NCI-H2081 (cell line): ENCODE results near the gene REV3L.
"Not testable (repeated sequence)": the region's sequence is repeated elsewhere in the genome, so short reads cannot be mapped to it uniquely, and the experiment has no call there.

Source experiments
- DNase-seq, 2 experiments: peaks; one replicate each; lab custom pipeline; 2025; lab: John Stamatoyannopoulos, UW

REV3L gene

GRCh38 chr6:111377558-111378120 is 105.4 kb downstream of the REV3L start:
- DNase-seq, result no peak

GRCh38 chr6:111367393-111368088 is 115.5 kb downstream of the REV3L start:
- DNase-seq, result no peak

- peak; percentile 26 to 38 for DNase-seq
These were observed 121.4 kb downstream of the REV3L start for GRCh38 chr6:111361648-111362047.

- DNase-seq, result no peak
These were observed 124.6 kb downstream of the REV3L start for GRCh38 chr6:111358454-111358853.

- no peak for DNase-seq
These were observed 125.3 kb downstream of the REV3L start for GRCh38 chr6:111357705-111358104.

- no peak for DNase-seq
These were observed 126.5 kb downstream of the REV3L start for GRCh38 chr6:111356551-111356950.

GRCh38 chr6:111354758-111355555 is 128.1 kb downstream of the REV3L start:
- no peak for DNase-seq

GRCh38 chr6:111353912-111354462 is 129.0 kb downstream of the REV3L start:
- no peak for DNase-seq

- no peak for DNase-seq
These were observed 135.4 kb downstream of the REV3L start for GRCh38 chr6:111347589-111347988.

- no peak for DNase-seq
These were observed 140.1 kb downstream of the REV3L start for GRCh38 chr6:111342913-111343312.

- no peak for DNase-seq
These were observed 143.7 kb downstream of the REV3L start for GRCh38 chr6:111339294-111339693.

- DNase-seq, result no peak
These were observed 144.2 kb downstream of the REV3L start for GRCh38 chr6:111338843-111339242.

GRCh38 chr6:111337829-111338236 is 145.2 kb downstream of the REV3L start:
- DNase-seq, result no peak

- no peak for DNase-seq
These were observed 153.0 kb downstream of the REV3L start for GRCh38 chr6:111329882-111330633.

- no peak for DNase-seq
These were observed 156.5 kb downstream of the REV3L start for GRCh38 chr6:111326563-111326962.

- DNase-seq, result no peak
These were observed 160.9 kb downstream of the REV3L start for GRCh38 chr6:111322145-111322544.

- not testable (repeated sequence) for DNase-seq
These were observed 175.1 kb downstream of the REV3L start for GRCh38 chr6:111307950-111308349.

- DNase-seq, result no peak
These were observed 175.7 kb downstream of the REV3L start for GRCh38 chr6:111307275-111307858.

GRCh38 chr6:111306104-111306888 is 176.7 kb downstream of the REV3L start:
- no peak for DNase-seq

GRCh38 chr6:111301946-111302345 is 181.1 kb downstream of the REV3L start:
- DNase-seq, result no peak
